SU-DHL-6 (cell line): Measurements from ENCODE around the gene HSPB2.

Experiments
- H2AFZ ChIP-seq: fragments of 200-600 bp; sonication (generic); 2 replicates; pipeline ENCODE4 v1.6.1; 2014; ENCODE audit warnings: low read depth, mild to moderate bottlenecking, moderate library complexity, mixed read lengths, antibody characterized with exemption, low read length; ENCODE audit not compliant: severe bottlenecking
- H3F3A ChIP-seq: fragments of 200-600 bp; shearing (Covaris generic); 2 replicates; pipeline ENCODE4 v1.6.0; 2016; ENCODE audit warnings: antibody characterized with exemption, mild to moderate bottlenecking; ENCODE audit not compliant: insufficient read depth
- H3K27ac ChIP-seq: fragments of 200-600 bp; sonication (generic); 2 replicates; pipeline ENCODE4 v1.5.1; 2016; ENCODE audit warnings: low read depth, mild to moderate bottlenecking, low read length, moderate library complexity, mixed read lengths
- H3K27me3 ChIP-seq: fragments of 200-600 bp; sonication (generic), shearing (Covaris generic); 2 replicates; pipeline ENCODE4 v1.6.0; 2014; ENCODE audit warnings: mild to moderate bottlenecking, low read length
- H3K36me3 ChIP-seq: fragments of 200-600 bp; sonication (generic); 2 replicates; pipeline ENCODE4 v1.6.1; 2014; ENCODE audit warnings: mild to moderate bottlenecking, low read length, mixed read lengths
- H3K4me2 ChIP-seq: fragments of 300-600, 200-600 bp; shearing (Covaris generic), sonication (generic); 2 replicates; pipeline ENCODE4 v1.6.0; 2014; ENCODE audit warnings: low read length, low read depth, mild to moderate bottlenecking; ENCODE audit not compliant: poor library complexity, severe bottlenecking
- H3K4me3 ChIP-seq: fragments of 200-600 bp; sonication (generic); 2 replicates; pipeline ENCODE4 v1.5.1; 2014; ENCODE audit warnings: antibody characterized with exemption, low read length, mild to moderate bottlenecking, mixed read lengths; ENCODE audit not compliant: insufficient read depth, poor library complexity, severe bottlenecking
- H3K79me2 ChIP-seq: fragments of 200-600 bp; sonication (generic); 2 replicates; pipeline ENCODE4 v1.6.1; 2014; ENCODE audit warnings: mild to moderate bottlenecking, low read length, moderate library complexity; ENCODE audit not compliant: insufficient read depth
- H3K9ac ChIP-seq: fragments of 200-600 bp; sonication (generic); 2 replicates; pipeline ENCODE4 v1.7.0; 2014; ENCODE audit warnings: mild to moderate bottlenecking, low read length
- H3K9me2 ChIP-seq: fragments of 200-600 bp; sonication (generic); replicated peaks from 2 replicates; pipeline ENCODE4 v1.6.1; 2014; ENCODE audit warnings: low read length; ENCODE audit not compliant: insufficient read depth
- H3K9me3 ChIP-seq: fragments of 200-600 bp; sonication (generic); 2 replicates; pipeline ENCODE4 v1.6.1; 2014; ENCODE audit warnings: low read length, mixed read lengths; ENCODE audit not compliant: insufficient read depth
- H4K20me1 ChIP-seq: fragments of 200-600 bp; sonication (generic); 2 replicates; pipeline ENCODE4 v1.6.1; 2014; ENCODE audit warnings: low read depth, mild to moderate bottlenecking, antibody characterized with exemption, low read length, moderate library complexity, mixed read lengths
- CTCF ChIP-seq: fragments of 200-600 bp; sonication (generic); IDR thresholded peaks from one replicate; pipeline ENCODE4 v1.5.1; 2017; ENCODE audit warnings: antibody characterized with exemption, mild to moderate bottlenecking, low read length, moderate library complexity; ENCODE audit not compliant: insufficient read depth, poor library complexity, severe bottlenecking
- EZH2phosphoT487 ChIP-seq: fragments of 200-600 bp; sonication (generic), shearing (Covaris generic); conservative IDR thresholded peaks from 2 replicates; pipeline ENCODE4 v1.6.1; 2018; ENCODE audit warnings: mild to moderate bottlenecking, antibody characterized with exemption, low read length, moderate library complexity, mixed read lengths

HSPB2 gene

GRCh38 chr11:111945198-111945597, 32.7 kb downstream of the HSPB2 start:
- Histone ChIP-seq H4K20me1 (no peaks in the 10 kb centered on the region), H3K79me2 (no peaks in the 10 kb centered on the region), H3K9me3 (no peaks in the 10 kb centered on the region), H3K27me3 (no peaks in the 10 kb centered on the region), H2AFZ (no peak overlapping the region), H3K27ac (no peak overlapping the region), H3K4me2 (no peak overlapping the region), H3K36me3 (no peaks in the 10 kb centered on the region), H3K4me3 (no peak overlapping the region), H3K9me2 (no peaks in the 10 kb centered on the region), H3K9ac (no peak overlapping the region), H3F3A (no peaks in the 10 kb centered on the region)
- TF ChIP-seq CTCF (no peak), EZH2phosphoT487 (no peak)

- Histone ChIP-seq H3K79me2 (no peaks in the 10 kb centered on the region), H3K9ac (no peak overlapping the region), H3F3A (no peaks in the 10 kb centered on the region), H4K20me1 (no peaks in the 10 kb centered on the region), H2AFZ (no peak overlapping the region), H3K36me3 (no peaks in the 10 kb centered on the region), H3K27me3 (no peaks in the 10 kb centered on the region), H3K9me2 (no peaks in the 10 kb centered on the region), H3K4me2 (no peak overlapping the region), H3K9me3 (no peaks in the 10 kb centered on the region; the same call in 1 of the 2 replicates), H3K27ac (no peak overlapping the region), H3K4me3 (no peak overlapping the region)
- TF ChIP-seq CTCF, result no peak
- no peak for TF ChIP-seq EZH2phosphoT487
Observed at GRCh38 chr11:111946499-111946898, 34.0 kb downstream of the HSPB2 start.

- Histone ChIP-seq H3F3A (no peaks in the 10 kb centered on the region), H3K9me2 (no peaks in the 10 kb centered on the region), H3K9me3 (no peaks in the 10 kb centered on the region; the same call in 1 of the 2 replicates), H3K9ac (no peak overlapping the region), H3K27me3 (no peaks in the 10 kb centered on the region), H2AFZ (no peak overlapping the region), H4K20me1 (no peaks in the 10 kb centered on the region), H3K4me2 (no peak overlapping the region), H3K4me3 (no peak overlapping the region), H3K36me3 (no peaks in the 10 kb centered on the region), H3K79me2 (no peaks in the 10 kb centered on the region), H3K27ac (no peak overlapping the region)
- TF ChIP-seq CTCF (no peak), EZH2phosphoT487 (no peak)
Observed at GRCh38 chr11:111947143-111947542, 34.6 kb downstream of the HSPB2 start.
